Umbilical cord (tissue), 2 donors: ENCODE data around the gene UIMC1. TPM values are rescaled to one million over a fixed set of nuclear protein-coding genes. Genes with fewer than 3 reads are reported as not detected.
"Not testable (repeated sequence)": the region's sequence is repeated elsewhere in the genome, so short reads cannot be mapped to it uniquely, and the experiment has no call there.

Source experiments
- DNase-seq: peaks from one replicate; pipeline ENCODE4 v3.0.0-alpha.2; 2015; ENCODE audit warnings: low spot score
- total RNA-seq: library from RNA; depleted of rRNA; stranded (reverse); fragments of >200 nt; gene quantifications from one replicate; pipeline ENCODE4 v1.2.3, GENCODE V29; 2014; ENCODE audit warnings: low replicate concordance; ENCODE audit not compliant: insufficient read depth

Gene UIMC1
- total RNA-seq, 1 donor from 2014 or later: 38.5 TPM

- DNase-seq: not testable (repeated sequence)
These were observed 133.6 kb downstream of the UIMC1 start for GRCh38 chr5:176873011-176873410.

DNA sequence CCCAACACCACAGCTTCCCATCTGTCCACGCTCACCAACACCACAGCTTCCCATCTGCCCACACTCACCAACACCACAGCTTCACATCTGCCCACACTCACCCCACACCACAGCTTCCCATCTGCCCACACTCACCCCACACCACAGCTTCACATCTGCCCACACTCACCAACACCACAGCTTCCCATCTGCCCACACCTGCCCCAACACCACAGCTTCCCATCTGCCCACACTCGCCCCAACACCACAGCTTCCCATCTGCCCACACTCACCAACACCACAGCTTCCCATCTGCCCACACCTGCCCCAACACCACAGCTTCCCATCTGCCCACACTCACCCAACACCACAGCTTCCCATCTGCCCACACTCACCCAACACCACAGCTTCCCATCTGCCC lies 134.0 kb downstream of the UIMC1 start:
- not testable (repeated sequence) for DNase-seq

GRCh38 chr5:176870644-176871043 lies 135.9 kb downstream of the UIMC1 start:
- DNase-seq: not testable (repeated sequence)

DNA sequence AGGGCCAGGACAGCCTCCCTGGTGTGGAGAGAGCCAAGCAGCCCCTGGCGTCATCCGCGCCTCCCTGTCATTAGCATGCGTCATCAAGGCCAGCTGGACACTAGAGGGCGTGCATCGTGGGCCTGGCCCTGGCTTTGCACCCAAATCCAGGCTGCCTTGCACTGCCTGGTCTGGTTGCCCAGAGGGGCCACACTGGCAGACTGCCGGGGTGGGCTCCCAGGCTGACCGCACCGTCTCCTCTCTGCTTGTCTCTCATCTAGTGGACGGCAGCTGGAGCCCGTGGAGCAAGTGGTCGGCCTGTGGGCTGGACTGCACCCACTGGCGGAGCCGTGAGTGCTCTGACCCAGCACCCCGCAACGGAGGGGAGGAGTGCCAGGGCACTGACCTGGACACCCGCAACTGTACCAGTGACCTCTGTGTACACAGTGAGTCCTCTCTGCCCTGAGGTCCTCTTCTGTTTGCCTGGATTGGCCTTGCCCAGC lies 136.4 kb downstream of the UIMC1 start:
- DNase-seq: peak; percentile 13

- DNase-seq: no peak
These were observed 137.0 kb downstream of the UIMC1 start for GRCh38 chr5:176869501-176870109.

- no peak for DNase-seq
These were observed 137.8 kb downstream of the UIMC1 start for GRCh38 chr5:176868731-176869130.

- DNase-seq: no peak
These were observed 138.5 kb downstream of the UIMC1 start for GRCh38 chr5:176868126-176868525.

DNA sequence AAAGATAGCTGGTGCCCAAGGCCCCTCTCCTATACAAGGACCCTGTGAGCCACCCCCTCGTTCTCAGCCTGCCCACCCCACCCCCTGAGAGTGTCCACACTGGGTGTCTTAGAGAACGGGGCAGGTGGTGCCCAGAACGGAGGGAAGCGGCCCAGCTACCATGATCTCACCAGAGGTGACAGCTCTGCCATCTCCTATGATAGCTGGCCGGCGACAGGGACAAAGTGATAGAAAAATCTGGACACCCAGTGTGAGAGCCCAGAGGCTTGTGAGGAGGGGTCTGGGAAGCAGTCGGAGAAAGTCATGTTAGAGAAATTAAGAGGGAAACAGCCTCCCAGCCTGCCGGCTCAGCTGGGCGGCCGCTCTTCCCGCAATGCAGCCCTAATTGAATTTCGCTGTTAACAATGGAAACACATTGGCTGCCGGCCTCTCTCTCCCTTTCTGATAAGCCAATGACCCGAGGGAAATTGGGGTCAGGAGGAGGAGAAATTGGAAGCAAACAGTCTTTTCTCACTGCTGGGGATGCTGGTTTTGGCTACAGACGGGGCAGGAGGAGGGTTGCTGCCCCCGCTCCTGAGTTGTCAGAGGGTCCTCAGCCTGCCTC lies 139.8 kb downstream of the UIMC1 start:
- no peak for DNase-seq

- DNase-seq: no peak
These were observed 140.6 kb downstream of the UIMC1 start for GRCh38 chr5:176865964-176866363.

GRCh38 chr5:176864755-176865154 lies 141.8 kb downstream of the UIMC1 start:
- DNase-seq: no peak

GRCh38 chr5:176863765-176864098 lies 142.8 kb downstream of the UIMC1 start:
- DNase-seq: no peak

- no peak for DNase-seq
These were observed 143.4 kb downstream of the UIMC1 start for GRCh38 chr5:176863041-176863764.

- no peak for DNase-seq
These were observed 144.1 kb downstream of the UIMC1 start for GRCh38 chr5:176862330-176862995.

GRCh38 chr5:176861276-176861675 lies 145.3 kb downstream of the UIMC1 start:
- no peak for DNase-seq

DNA sequence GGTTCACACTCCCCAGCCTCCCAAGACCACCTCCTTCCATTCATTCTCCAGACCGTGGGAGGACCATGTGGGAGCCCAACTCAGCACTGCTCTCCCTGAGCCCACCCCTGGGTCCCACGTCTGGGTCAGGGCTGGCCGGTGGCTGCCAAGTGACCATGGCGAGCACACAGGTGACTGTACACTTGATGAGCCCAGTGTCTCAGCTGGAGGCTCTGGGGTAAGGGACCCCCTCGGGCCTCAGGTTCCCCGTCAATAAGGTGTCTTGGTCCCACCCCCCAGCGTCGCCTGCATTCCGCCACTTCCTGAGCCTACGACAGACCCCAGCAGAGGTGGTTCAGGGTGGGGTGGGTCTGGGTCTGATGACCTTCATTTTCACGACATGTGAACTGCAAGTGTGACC lies 146.2 kb downstream of the UIMC1 start:
- no peak for DNase-seq

DNA sequence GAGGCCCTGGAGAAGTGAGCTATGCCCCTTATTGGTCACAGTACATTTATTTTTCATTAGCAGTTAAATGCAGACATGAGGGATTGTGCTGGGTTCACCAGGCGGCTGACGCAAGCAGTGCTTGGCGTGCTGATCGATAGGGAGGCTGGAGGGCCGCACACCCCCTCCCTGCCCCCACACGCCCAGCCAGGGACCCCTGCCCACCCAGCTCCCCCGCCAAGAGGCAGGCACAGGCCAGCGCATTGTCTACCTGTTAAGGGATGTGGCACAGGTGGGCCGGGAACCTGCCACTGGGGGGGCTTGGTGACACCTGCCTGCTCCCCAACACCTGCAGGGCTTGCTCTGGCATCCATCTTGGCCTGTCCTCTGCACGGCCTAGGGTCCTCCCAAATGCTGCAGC lies 146.7 kb downstream of the UIMC1 start:
- DNase-seq: no peak

DNA sequence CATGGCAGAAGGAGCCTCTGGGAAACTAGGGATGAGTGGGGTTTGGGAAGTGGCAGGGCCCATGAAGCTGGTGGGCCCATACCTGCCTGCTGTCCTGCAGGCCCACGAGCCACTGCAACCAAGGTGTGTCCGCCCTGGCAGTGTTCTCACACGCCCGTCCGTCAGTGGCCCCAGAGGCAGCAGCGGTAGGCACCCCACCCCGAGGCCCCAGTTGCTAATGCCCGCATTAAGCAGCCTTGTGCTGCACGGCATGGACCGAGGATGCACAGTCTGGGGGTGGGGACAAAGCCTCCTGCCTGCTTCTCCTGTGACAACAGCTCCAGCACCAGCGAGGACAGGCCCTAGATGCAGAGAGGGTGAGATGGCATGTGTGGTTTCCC lies 148.7 kb downstream of the UIMC1 start:
- no peak for DNase-seq

GRCh38 chr5:176857216-176857893 lies 149.2 kb downstream of the UIMC1 start:
- no peak for DNase-seq

DNA sequence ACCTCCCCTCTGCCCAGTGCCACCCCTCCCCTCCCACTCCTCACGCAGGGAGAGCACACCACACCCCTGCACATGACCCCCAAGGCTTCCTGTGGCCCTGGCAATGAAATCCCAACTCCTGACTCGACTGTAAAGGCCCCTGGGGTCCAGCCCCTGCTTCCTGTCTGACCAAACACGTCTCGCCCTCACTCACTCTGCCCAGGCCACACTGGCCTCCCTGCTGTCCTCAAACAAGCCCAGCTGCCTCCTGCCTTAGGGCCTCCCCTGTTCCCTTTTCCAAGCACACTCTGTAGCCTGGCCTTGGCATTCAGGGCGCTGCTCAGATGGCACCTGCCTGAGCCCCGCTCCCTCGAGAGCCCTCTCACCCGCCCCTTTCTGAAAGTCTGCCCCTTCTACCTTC lies 149.8 kb downstream of the UIMC1 start:
- DNase-seq: no peak

GRCh38 chr5:176855598-176855997 lies 151.0 kb downstream of the UIMC1 start:
- no peak for DNase-seq
